GM18858 (cell line): Measurements from ENCODE around the gene SLC38A10.

Source experiments
- ATAC-seq: cut with Tn5 transposase; IDR thresholded peaks from one replicate; pipeline ENCODE4 v1.9.1; 2021; ENCODE audit not compliant: unreplicated experiment

SLC38A10 gene

DNA sequence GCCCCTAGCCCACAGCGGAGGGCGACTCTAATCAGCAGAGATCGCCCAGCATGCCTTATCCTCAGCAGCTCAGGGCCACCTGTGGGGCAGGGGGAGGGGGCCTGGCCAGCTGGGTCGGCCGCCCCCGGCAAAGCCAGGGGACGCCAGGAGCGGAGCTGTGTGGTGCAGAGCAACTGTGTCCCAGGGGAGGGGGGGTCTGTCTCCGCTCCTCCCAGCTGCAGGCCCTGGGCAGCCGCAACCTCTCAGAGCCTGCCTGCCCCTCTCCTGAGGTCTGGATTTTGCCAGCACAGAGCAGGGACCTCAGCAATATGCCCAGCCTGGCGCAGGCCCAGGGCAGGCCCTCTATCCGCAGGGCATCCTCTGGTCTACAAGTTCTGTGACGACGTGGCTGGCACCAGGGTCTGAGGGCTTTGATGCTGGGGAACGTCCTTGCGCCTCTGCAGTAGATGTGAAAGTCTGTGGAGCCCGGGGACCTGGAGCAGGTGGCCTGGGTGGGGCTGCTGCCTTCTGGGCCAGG, 36.5 kb upstream of the SLC38A10 start:
- ATAC-seq = no peak

DNA sequence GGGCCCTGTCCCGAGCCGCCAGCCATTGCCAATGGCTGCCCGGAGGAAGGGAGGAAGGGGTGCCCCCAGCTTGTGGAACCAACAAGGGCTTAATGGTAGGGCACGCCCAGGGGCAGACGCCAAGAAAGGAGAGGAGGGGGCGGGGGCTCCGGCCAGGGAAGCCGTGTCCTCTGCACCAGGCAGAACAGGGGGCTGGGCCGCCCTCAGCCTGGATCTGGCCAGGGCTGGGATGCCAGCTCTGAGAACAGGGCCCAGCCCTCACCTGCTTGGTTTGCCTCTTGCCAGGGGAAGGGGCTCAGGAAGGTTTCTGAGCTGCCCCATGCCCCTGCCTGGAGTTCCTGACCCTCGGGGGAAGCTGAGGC, 35.8 kb upstream of the SLC38A10 start:
- no peak for ATAC-seq

DNA sequence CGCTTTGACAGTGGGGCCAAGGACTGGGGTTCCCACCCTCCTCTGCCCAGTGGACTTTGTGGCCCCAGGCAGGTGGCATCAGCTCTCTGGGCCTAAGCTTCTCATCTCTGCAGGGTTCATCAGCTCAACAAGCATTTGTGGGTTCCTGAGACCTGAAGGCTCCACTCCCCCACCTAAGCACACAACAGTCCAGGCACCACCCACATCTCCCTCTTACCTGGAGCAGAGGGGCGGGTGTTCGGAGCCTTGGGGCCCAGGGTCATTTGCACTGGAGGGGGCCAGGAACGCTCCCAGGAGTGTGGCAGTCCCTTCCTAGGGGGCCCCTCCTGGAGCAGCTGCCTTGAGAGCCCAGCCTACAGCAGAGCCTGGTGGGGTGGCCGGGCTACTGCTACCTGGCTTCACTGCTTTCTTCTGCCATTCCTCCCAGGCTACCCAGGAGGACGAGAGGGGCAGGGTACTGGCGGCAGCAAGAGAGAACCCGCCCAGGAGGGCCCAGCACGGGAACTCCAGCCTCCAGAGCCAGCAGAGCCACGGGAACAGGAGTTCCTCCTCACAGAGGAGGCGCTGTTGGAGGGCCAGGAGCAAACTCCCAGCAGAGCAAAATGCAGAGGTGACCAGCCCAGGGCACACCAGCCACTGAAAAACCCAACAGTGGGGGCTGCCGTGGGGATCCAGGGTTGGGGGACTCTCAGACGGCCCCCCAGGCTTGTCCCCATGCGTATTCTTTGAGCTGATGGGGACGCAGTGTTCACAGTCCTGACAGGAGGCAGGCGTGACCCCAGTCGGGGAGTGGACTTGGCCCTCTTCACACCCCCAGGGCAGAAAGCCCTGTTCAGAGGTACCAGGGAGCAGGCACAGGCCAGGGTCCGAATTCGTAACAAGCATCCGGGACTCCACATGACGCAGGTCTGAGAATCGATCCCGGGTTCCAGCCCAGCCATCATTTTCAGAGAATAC, 35.1 kb upstream of the SLC38A10 start:
- ATAC-seq = no peak

DNA sequence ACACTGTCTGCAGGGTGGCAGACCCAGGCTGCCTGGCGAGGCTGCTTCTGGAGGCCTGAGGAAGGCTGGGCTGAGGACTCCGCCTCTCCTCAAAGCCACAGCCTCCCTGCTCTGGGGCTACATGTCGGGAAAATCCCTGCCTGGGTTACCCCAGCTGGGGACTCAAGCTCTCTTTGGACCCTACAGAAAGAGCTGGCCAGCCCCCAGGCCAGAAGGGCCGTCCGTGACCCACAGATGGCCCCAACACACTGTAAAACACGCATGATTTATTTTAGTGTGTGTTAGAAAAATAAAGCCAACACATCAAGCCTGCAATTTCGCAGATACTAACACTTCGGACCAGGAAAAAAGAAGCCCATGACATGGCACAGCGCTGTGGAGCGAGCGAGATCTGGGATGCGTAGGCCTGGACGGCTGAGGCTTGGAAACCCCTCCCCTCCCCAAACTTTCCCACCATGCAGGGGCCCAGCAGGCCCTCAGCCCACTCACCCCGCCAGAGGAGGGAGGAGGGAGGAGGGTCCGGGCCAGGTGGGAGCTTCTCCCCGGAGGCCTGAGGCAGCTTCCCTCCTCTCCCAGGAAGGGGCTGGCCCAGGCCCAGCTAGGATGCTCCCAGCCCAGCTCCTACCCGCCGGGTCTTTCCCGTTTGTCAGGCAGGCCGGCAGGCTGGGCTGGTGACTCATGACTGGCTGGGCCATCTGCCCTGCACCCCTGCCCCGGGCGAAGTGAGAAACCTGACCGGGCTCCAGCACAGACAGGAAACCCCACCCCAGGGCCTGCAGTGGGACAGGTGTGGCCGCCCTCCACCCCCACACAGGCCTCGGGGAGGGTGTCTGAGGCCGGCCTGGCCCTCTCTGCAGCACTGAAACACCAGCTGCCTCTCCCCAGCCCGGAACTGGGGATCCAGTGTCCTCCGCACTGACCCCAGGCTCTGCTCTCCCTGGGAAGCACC, 34.1 kb upstream of the SLC38A10 start:
- ATAC-seq = no peak

DNA sequence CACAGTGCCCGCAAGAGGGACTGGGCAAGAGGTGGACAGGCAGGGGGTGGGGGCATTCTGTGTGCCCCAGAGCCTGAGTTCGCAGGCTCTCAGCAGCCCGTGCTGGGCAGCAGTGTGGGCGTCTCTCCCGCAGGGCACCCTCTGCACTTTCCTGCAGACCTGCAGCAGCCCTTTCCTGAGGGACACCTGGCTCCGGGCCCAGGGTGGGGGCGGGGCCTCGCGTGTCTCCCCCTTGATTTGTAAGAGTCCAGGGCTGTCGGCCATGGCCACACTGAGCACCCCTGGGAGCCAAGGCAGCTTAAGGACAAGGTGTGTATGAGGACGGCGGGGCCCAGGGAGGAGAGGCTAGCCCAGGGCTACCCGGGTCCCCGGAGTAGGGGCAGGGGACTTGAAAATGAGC, 33.4 kb upstream of the SLC38A10 start:
- ATAC-seq = no peak

DNA sequence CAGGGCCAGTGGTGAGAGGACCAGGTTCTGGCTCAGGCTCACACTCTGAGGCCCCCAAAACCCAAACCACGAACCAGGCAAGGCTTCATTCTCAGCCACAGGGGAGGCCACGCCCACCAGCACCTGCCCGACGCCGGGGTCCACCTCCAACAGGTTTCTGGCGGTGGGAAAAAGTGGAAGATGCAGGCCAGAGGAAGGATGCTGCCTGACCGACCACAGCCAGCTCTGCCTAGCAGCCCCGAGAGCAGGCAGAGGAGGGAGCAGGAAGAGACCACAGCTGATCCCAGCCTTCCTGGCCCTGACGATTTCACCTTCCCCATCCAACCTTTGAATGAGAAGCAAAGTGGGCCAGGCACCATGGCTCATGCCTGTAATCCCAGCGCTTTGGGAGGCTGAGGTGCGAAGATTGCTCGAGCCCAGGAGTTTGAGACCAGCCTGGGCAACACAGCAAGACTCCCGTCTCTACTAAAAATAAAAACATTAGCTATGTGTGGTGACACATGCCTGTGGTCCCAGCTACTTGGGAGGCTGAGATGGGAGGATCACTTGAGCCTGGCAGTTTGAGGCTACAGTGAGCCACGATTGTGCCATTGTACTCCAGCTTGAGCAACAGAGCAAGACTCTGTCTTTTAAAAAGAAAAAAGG, 30.7 kb upstream of the SLC38A10 start:
- no peak for ATAC-seq

DNA sequence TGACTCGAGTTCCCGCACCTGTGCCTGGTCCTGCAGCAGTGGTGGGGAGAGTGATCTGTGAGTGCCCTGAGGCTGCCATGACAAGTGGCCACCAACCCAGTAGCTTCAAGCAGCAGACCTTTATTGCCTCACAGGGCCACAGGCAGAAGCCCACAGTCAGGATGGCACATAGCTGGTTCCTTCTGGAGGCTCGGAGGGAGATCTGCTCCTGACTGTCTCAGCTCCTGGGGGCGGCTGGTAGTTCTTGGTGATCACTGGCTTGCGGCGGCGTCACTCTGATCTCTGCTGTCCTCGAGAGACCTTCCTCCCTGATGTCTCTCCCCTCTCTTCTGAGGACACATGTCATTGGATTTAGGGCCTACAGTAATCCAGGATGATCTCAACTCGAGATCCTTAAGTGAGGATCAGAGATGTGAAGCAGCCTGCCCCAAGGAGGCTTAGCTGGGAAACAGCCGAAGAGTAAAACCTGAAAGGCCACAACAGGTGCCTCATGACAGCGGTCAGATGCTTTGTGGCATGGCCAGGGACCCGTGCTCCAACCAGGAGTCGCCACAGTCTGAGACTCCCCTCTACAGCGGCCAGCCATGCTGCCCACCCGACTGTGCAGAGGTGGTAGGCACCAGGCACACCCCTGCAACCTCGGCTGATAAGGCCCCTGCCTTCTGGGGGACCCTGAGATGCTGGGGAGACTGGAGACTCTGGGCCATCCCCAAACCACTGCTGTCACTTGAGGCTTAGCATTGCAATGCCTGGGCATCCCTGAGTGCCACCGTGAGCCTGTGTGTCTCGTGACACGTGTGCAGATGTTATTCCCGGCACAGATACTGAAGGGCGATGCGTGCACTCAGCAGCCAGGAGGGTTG, 30.0 kb upstream of the SLC38A10 start:
- ATAC-seq = no peak

DNA sequence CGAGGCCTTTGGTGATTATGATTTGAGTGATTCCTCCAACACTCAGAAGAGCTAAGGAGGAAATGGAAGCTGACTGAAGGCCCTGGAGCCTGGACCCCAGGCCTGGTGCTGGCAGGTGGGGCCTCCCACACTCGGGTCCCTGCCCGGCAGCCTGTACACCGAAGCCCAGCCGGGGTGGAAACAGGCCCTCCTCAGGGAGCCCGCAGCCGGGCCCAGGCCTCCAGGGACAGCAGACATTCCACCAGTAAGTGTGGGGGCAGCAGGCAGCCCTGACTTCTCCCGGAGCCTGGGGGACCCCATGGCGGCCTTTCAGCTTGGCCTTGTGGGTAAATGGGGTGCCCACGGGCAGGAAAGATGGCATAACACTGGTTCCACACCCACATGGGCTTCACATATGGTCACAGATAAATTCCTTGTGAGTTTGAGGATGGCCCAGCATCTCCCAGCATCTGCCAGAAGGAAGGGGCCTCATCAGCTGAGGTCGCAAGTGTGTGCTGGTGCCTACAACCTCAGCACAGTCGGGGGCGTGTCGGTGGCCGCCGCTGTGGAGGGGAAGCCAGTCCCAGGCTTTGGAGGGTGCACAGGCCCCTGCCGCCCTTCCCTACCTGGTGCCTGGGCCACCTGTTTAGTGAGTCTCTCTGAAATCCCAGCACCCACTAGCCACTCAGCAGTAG, 29.2 kb upstream of the SLC38A10 start:
- ATAC-seq = no peak

DNA sequence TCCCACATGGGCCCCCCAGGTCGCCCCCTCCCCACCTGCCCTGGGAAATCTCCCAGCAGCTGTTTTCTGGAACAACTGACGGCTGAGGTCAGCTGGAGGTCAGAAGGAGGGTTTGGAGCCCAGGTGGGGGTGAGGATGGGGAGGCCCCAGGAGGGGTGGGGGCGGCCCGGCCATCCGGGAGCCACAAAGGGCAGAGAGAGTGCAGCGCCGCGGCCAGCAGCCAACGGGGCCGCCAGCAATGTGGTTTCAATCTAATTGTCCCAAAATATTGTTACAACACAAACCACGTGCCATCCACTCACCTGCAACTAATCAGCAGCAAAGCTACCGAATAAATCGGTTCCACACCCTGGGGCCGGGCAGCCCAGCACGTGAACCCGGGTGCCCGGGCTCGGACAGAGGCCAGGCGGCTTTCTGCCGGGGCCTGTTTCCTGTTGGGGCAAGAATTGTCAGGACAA, 28.3 kb upstream of the SLC38A10 start:
- ATAC-seq = no peak

DNA sequence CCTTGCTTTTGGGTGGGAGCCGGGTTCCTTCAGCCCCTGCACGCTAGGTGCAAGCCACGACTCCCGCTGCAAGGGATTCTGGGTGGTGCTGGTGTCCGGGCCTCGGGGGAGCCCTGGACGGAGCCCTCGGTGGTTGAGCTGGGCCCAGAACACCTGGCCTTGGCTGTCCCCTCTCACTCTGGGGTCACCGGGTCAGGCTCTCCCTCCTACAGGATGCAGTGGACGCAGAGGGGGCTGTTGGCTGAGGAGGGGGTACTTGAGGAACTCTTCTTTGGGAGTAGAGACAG, 27.9 kb upstream of the SLC38A10 start:
- ATAC-seq = no peak

DNA sequence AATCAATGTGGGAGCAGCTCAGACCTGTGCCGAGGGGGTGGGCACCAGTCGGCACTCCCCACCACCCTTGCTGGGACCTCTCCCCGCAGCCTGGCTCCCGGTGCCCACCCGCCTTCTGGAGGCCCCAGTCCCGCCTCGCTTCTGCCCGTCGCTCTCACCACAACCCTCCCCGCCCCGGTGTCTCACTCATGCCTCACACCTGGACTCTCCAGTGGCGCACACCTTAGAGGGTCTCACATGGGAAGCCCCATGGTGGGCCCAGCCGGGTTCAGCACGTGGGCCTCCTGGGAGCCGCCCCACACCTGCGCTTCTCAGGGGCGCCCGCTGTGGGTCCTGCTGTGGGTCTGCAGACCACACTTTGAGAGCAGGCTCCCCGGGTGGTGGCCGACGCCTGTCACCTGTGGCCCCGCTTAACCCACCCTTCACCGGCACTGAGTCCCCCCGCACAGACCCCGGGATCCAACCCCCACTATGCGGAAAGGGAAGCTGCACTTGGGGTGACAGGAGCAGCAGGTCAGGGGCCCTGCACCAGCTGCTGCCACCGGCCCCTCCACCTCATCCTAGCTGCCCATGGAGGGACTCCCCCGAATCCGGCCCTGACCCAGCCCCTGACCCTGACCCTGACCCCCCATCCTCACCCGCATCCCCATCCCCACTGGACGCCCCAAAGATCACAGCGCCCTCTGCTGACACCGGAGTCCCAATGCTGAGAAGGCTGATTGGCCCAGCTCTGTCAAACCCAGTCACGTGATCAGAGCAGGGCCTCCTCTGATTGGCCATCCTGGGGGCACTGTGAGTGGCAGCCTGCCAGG, 27.4 kb upstream of the SLC38A10 start:
- ATAC-seq = no peak

DNA sequence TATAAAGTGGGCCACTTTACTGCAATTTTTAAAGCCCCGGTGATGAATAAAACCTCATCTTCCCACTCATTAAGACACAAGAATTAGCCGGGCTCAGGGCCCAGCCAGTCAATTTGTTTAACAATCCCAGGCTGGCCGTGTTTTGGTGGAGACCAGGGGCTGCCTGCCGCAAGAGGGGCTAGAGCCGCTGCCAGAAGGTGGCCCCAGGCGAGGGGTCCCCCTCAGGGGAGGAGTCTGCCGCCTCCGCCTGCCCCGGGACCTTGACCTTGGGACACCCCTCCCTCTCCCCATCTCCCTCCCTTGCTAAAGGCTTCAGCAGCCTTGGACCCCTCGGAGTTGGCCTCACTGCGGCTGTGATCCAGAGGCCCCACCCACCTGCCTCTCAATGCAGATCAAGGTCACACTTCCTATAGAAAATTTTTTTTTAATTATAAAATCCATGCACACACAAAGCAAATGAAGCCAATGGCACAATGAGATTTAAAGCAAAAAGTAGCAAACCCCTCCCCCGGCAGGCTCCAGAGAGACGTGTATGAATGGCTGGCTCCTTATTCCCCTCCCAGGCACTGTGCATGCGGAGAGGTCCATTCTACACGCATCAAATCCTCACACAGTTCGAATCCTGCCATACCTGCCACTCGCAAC, 23.0 kb upstream of the SLC38A10 start:
- ATAC-seq = no peak

DNA sequence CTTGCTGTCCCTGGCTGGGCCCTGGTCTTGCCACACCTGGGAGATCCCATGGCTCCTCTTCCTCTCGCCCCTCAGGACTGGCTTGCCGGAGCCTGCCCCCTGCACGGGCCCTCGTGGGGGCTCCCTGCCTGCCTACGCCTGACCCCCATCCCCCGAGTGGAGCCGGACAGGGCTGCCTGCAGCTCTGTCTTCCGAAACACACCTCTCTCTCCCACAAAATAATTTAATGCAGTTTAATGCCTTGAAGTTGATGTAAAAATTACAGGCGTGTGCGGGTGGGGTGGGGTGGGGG, 22.4 kb upstream of the SLC38A10 start:
- no peak for ATAC-seq

DNA sequence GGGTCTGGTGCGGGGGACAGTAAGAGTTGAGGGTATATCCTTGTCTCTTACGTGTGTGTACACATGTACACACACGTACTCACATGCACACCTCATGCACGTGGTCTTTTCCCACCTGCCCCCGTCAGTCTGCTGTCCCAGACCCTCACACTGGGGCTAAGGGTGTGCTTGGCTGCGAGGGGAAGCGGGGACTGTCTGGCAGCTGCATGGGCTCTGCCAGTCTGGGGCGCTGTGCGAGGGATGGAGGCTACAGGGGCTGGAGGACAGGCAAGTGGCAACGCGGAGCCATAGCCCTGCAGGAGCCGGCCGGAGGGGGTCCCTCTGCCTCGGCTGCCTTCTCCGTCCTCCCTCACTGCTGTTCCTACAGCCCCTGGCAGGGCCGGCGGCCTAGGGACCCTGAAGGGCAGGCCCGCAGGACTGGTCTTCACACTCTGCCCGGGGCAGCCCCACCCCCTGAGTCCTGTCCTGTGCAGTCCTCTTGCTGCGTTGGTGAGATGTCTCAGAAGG, 20.8 kb upstream of the SLC38A10 start:
- ATAC-seq = no peak

DNA sequence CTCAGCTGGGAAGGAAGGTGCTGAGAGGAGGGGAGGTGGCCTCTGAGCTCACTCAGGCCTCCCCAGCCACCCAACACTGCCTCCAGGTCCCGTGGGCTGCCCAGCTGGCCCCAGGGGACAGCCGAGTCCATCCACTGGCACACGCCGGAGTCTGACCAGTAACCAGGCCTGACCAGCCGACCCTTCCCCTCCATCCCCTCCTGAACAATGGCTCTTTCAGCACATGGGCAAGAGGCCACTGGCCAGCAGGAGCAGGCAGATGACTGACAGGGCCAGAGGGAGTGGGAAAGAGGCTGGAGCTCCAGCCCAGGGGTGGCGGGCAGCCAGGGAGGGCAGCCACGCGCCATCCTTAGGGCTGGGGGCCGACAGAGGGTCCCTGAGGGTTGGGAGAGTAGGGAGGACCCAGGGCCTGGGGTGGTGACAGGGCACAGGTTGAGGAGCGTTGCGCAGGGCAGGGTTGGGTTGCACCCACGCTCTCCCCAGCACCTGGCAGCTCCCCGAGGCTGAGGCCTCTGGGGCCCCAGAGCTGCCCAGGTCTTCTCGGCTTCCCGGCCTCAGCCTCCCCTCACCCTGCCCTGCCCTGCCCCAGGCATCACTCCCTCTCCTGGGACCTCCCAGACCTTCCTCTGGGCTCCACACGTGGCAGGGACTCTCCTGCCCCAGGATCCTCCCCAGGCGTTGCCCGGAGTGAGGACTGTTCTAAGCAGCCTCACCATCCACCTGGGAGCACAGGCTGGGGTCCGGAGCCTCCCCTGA, 20.2 kb upstream of the SLC38A10 start:
- no peak for ATAC-seq

DNA sequence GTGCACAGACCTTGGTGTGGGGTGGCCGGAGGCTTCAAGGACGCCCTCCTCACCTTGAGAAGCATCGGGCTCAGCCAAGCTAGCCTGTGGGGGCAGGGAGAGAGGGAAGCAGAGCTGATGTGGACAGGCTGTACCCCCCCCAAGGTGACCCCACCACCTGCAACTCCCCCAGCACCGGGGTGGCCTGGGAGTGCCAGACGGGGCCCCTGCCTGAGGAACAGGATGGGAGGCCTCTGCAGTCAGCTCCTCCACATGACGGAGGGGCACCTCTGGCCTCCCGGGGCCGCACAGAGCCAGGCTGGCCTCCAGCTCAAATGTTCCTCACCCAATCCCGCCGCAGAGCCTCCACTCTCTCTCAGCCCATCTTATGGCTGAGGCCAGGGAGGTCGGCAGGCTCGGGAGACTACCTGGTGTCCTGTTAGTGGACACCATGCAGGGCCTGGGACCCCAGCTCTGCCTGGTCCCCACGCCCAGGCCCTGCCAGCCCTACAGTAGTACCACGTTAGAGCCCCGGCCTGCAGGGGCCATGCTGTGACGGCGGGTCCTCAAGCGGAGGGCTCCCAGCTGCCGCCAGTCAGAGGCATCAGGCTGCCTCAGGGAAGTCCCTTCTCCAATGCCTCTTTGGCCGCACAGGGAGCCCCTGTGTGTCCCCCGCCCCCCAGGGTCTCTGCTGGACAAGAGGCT, 19.4 kb upstream of the SLC38A10 start:
- no peak for ATAC-seq

DNA sequence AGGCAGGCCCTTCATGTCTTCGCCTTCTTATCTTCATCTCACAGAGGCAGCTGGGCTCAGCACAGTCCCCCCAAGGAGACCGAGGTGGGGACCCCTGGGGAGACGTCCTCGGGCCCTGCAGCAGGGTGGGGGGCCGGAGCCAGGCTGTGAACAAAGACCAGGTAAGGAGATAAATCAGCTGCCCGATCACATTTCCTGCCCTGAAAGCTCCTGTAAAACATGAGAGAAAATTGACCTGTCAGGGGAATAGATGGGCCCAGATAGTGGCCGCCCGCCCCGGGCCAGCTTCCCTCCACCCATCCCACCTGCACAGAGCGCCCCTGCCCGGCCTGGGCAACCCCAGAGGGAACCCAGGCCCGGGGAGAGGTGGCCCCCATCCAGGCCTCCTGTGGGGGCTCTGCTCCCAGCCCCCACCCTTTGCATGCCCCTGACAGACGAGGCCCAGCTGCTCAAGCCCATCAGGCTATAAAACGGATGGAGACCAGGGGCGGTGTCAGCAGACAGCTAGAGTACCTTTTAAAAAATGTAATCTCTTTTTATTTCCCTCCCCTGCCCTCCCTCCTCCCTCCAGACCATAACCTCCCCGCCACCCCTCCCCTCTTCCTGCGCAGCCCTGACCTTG, 18.8 kb upstream of the SLC38A10 start:
- no peak for ATAC-seq
